Measurements from ENCODE around the gene RACGAP1. TPM values are rescaled to one million over a fixed set of nuclear protein-coding genes. Genes with fewer than 3 reads are reported as not detected.
"Not testable (repeated sequence)": the region's sequence is repeated elsewhere in the genome, so short reads cannot be mapped to it uniquely, and the experiment has no call there.

Gene RACGAP1
- total and polyA plus RNA-seq, 8 donors = 20.7 to 79.4 (median 43.4) TPM

DNA sequence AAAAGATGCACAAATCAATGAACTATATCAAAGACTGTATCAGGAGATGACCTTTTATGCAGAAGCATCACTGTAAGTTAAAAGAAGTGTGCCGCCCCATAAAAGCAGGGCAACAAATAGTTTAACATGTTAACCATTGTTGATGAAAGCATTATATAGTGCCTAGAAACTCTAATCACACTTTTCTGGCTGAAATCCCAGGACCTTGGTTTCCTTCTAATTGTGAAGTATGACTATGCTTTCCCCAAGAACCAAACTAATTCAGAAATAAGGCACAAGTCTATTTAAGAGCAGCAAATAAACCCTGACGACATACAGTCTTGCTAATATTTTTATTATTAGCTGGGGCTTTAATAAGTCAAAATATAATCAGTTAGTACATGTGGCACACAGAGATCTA is 21.7 kb downstream of the RACGAP1 start:
- ATAC-seq (peak; percentile 17), DNase-seq (no peak)
- no peaks in the 10 kb centered on the region for H3K4me1 ChIP-seq
- H3K27ac ChIP-seq = no peak overlapping the region
- no peak for TF ChIP-seq CTCF (IDR thresholded peaks at IDR 0.05)
- intact Hi-C loops (cut with DNase I) = no loop called here
- no peaks in the 10 kb centered on the region for H3K27me3 ChIP-seq
- peaks cover 0 to 53% of the 10 kb centered on the region in 2 donors for H3K36me3 ChIP-seq
- H3K4me3 ChIP-seq = no peak overlapping the region
- no peaks in the 10 kb centered on the region for H3K9me3 ChIP-seq

- DNase-seq (no peak), ATAC-seq (no peak)
- intact Hi-C loops (cut with DNase I) = no loop called here
- Histone ChIP-seq H3K27me3 (no peaks in the 10 kb centered on the region), H3K4me3 (no peak overlapping the region), H3K9me3 (no peaks in the 10 kb centered on the region), H3K27ac (no peak overlapping the region), H3K36me3 (peaks cover 0 to 82% of the 10 kb centered on the region in 2 donors), H3K4me1 (no peaks in the 10 kb centered on the region)
- TF ChIP-seq CTCF (IDR thresholded peaks at IDR 0.05) = no peak
Measured at GRCh38 chr12:49998453-49998852, 26.8 kb downstream of the RACGAP1 start.

DNA sequence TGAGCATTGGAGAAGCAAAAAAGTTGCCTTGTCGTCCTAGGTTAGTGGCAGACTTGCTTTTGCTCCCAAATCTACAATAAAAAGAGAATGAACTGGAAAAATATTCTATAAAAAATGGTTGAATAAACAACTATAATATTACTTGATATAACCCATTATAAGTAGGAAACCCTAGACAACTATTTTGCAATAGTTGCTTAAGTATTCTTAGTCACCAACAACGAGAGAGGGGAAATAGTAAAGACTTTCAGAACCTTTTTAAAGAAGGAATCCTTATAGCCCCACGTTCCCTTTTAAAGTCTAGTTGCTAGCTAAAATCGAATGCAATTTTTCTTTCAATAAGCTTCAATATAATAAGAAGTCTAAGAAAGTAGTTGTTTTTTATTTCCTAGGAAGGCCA is 35.0 kb downstream of the RACGAP1 start:
- intact Hi-C loops (cut with DNase I) = no loop called here
- ATAC-seq (peak; percentile 75), DNase-seq (no peak)
- no peak for TF ChIP-seq CTCF (IDR thresholded peaks at IDR 0.05)
- Histone ChIP-seq H3K9me3 (no peaks in the 10 kb centered on the region), H3K27ac (peak overlapping the region; percentile 62 to 76), H3K27me3 (no peaks in the 10 kb centered on the region), H3K4me1 (peaks cover 6 to 30% of the 10 kb centered on the region in 2 donors), H3K36me3 (peaks cover 0 to 39% of the 10 kb centered on the region in 2 donors), H3K4me3 (no peak overlapping the region)

DNA sequence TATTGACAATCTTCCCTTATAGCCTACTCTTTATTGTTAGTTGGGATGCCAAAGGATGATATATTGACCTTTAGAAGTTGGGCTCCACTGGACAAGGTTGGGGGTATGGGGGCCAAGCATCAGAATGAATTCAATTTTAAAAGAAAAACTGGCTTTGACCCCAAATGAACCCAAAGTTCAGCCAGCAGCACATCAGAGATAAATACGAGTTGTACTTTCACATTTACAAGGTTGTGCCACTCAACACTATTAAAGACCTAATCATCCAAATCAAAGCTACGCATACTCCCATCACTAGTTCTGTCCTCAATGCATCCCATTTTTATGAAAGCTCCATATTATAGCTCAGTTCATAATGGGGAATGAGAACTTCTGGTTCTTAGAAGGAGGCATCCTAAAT is 35.9 kb downstream of the RACGAP1 start:
- H3K4me3 ChIP-seq; intact Hi-C loops (cut with DNase I); H3K27ac ChIP-seq; H3K9me3 ChIP-seq; ATAC-seq; DNase-seq; H3K27me3 ChIP-seq: not testable (repeated sequence)
- peaks cover 6 to 33% of the 10 kb centered on the region in 2 donors for H3K4me1 ChIP-seq
- peaks cover 0 to 30% of the 10 kb centered on the region in 2 donors for H3K36me3 ChIP-seq

DNA sequence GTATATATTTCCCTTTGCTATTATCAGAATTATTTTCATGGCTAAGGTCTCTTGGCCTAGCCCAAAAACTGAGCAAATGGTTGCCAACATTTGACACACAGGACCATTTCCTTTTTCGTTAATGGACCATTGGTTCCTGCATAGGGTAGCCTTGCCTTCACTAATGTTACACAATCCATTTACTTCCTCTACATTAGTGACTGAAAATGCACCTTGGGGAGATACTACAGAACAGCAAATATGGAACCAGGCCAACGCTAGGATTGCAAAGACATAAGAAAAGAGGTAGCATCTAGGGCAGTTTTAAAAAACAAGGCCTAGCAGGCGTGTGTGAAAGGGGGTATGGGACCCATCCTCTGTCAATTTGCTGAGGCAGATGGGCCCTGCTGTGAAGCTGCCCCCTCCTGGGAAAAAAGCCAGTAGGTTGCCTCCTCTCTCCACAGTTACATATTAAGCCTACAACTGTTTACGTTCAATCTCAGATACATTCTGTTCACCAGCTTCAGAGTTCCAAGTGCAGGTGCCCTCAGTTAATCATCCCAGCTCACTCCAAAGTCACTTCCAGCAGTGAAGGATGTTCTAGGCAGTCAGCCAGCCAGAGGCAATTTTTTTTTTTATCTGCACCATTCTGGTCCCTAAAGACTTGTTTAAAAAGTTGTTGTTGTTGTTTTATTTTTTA is 37.5 kb downstream of the RACGAP1 start:
- H3K27me3 ChIP-seq = no peaks in the 10 kb centered on the region
- no peaks in the 10 kb centered on the region for H3K9me3 ChIP-seq
- H3K4me1 ChIP-seq = peaks cover 11 to 49% of the 10 kb centered on the region in 2 donors
- H3K4me3 ChIP-seq = no peak overlapping the region
- H3K36me3 ChIP-seq = peaks cover 0 to 14% of the 10 kb centered on the region in 2 donors
- peak overlapping the region in 1 of 2 donors; percentile 48 for H3K27ac ChIP-seq
- no peak for TF ChIP-seq CTCF (IDR thresholded peaks at IDR 0.05)
- intact Hi-C loops (cut with DNase I) = no loop called here
- ATAC-seq (peak; percentile 60), DNase-seq (no peak)

DNA sequence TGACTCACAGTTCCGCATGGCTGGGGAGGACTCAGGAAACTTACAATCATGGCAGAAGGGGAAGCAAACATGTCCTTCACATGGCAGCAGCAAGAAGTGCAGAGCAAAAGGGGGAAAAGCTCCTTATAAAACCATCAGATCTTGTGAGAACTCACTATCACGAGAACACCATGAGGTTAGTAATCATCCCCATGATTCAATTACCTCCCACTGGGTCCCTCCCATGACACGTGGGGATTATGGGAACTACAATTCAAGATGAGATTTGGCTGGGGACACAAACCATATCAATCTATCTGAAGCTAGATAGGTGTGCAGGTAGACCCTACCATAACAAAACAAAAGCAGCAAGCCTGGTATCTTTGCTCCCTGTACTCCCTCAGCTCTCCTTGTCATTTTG is 38.8 kb downstream of the RACGAP1 start:
- H3K27ac ChIP-seq; H3K4me3 ChIP-seq; ATAC-seq; H3K27me3 ChIP-seq; H3K9me3 ChIP-seq; intact Hi-C loops (cut with DNase I); H3K36me3 ChIP-seq; DNase-seq: not testable (repeated sequence)
- H3K4me1 ChIP-seq = peaks cover 11 to 58% of the 10 kb centered on the region in 2 donors

Measured in left lung (tissue), 10 donors.